Esophagus (tissue), 2 donors: ENCODE results near the gene TENM4. TPM values are rescaled to one million over a fixed set of nuclear protein-coding genes. Genes with fewer than 3 reads are reported as not detected.

Source experiments
- H3K27ac ChIP-seq, 2 donors: one replicate each; pipeline ENCODE4 v1.5.1; 2013; ENCODE audit warnings: low read depth in 2 of 2, mild to moderate bottlenecking in 2 of 2, inconsistent platforms in 1 of 2, low read length in 1 of 2, moderate library complexity in 1 of 2
- H3K27me3 ChIP-seq, 2 donors: one replicate each; pipeline ENCODE4 v1.6.1; 2013; ENCODE audit warnings: low read length in 2 of 2, control low read depth in 1 of 2, mild to moderate bottlenecking in 1 of 2; ENCODE audit not compliant: insufficient read depth in 2 of 2, control insufficient read depth in 1 of 2
- H3K36me3 ChIP-seq, 2 donors: one replicate each; pipeline ENCODE4 v1.6.1; 2013; ENCODE audit warnings: low read length in 1 of 2; ENCODE audit not compliant: control insufficient read depth in 2 of 2, insufficient read depth in 2 of 2
- H3K4me1 ChIP-seq, 2 donors: one replicate each; pipeline ENCODE4 v1.6.1; 2013; ENCODE audit warnings: low read length in 1 of 2; ENCODE audit not compliant: control insufficient read depth in 2 of 2, insufficient read depth in 2 of 2
- H3K4me3 ChIP-seq, 2 donors: one replicate each; pipeline ENCODE4 v1.5.1; 2013; ENCODE audit warnings: low read length in 2 of 2, mild to moderate bottlenecking in 2 of 2, low read depth in 1 of 2, moderate library complexity in 1 of 2
- H3K9me3 ChIP-seq, 2 donors: one replicate each; pipeline ENCODE4 v1.6.1; 2013; ENCODE audit warnings: mild to moderate bottlenecking in 2 of 2, low read depth in 1 of 2, low read length in 1 of 2, moderate library complexity in 1 of 2; ENCODE audit not compliant: control insufficient read depth in 2 of 2, insufficient read depth in 1 of 2
- whole genome bisulfite sequencing, 2 donors: extraction: QIAGEN DNeasy Blood & Tissue Kit; methylation state at CpG; one replicate each; pipeline ENCODE4 v1.1.7; 2013; 5-methylcytosine and 5-hydroxymethylcytosine counted together
- polyA plus RNA-seq, 2 donors: library from polyadenylated mRNA; stranded (reverse); fragments of 200-250 nt; gene quantifications; one replicate each; pipeline ENCODE4 v1.2.3, GENCODE V29; 2013
- donor health status: healthy with polysubstance abuse.
- donor health status: Bipolar disorder and iron deficiency.

The TENM4 gene
- polyA plus RNA-seq, 2 donors: 1.3 to 4.1 TPM

DNA sequence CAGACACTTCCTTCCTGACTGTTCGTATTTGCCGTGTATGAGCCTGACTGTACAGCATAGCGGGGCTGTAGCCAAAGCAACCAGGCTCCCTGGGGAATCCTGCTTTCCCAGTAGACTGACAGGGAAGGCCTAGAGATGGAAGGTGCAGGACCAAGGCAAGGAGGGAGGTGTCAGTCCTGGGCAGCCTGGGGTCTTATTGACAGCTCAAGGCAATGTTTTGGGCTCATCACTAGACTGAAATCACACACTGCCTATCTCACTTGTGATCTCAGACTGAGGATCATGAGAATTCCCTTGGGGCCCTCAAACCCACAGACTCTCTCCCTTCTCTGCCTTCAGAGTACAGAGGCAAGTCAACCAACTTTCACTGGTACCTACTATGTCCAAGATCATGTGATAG lies 519.3 kb downstream of the TENM4 start:
- Histone ChIP-seq H3K4me1 (no peaks in the 10 kb centered on the region), H3K36me3 (peaks cover 0 to 2% of the 10 kb centered on the region in 2 donors), H3K27me3 (peaks cover 0 to 3% of the 10 kb centered on the region in 2 donors), H3K27ac (no peak overlapping the region), H3K9me3 (no peaks in the 10 kb centered on the region), H3K4me3 (no peak overlapping the region)
- WGBS, 2 donors: 80 to 89% methylated on average over 3 of the region's 3 CpGs

DNA sequence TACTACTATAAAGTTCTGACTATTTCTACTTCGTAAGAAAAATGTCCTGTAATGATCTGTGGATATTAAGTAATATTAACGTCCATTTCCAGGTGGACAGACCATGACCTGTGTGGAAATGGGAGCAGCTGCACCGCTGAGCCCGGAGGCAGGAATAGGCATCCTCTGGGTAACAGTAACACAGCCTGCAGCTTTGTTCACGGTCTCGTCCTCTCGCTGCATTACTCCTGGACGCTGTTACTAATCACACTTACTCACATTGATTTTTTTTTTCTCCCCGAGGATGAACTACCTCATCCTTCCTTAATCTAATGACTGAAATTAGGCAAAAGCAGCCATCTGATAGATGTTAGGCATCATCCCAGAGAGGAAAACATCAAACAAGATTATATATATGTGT lies 520.5 kb downstream of the TENM4 start:
- 76 to 82% methylated on average over 9 of the region's 9 CpGs for WGBS, 2 donors
- Histone ChIP-seq H3K27me3 (peaks cover 0 to 3% of the 10 kb centered on the region in 2 donors), H3K36me3 (peaks cover 0 to 2% of the 10 kb centered on the region in 2 donors), H3K9me3 (no peaks in the 10 kb centered on the region), H3K4me1 (no peaks in the 10 kb centered on the region), H3K4me3 (no peak overlapping the region), H3K27ac (no peak overlapping the region)

DNA sequence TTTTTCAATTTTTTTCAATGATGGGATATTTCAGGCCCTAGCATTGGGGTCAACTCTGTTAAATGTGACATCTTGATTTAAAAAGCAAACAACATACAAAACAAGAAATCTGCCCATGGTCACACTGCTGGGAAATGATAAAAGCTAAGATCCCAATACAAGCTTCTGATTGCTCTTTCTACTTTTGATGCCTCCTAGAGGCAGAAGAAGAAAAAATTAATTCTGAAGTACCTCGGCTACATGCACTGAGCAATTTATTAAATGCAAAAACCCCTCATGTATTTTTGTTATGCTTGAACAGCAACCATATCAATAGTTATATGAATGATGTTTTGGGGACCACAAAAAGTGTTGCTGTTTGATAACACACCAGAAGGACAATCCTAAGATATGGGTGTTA lies 524.1 kb downstream of the TENM4 start:
- Histone ChIP-seq H3K27ac (no peak overlapping the region), H3K9me3 (no peaks in the 10 kb centered on the region), H3K4me1 (no peaks in the 10 kb centered on the region), H3K4me3 (no peak overlapping the region), H3K27me3 (peaks cover 0 to 3% of the 10 kb centered on the region in 2 donors), H3K36me3 (no peaks in the 10 kb centered on the region)
- 84 to 89% methylated on average over 1 of the region's 1 CpG for WGBS, 2 donors

DNA sequence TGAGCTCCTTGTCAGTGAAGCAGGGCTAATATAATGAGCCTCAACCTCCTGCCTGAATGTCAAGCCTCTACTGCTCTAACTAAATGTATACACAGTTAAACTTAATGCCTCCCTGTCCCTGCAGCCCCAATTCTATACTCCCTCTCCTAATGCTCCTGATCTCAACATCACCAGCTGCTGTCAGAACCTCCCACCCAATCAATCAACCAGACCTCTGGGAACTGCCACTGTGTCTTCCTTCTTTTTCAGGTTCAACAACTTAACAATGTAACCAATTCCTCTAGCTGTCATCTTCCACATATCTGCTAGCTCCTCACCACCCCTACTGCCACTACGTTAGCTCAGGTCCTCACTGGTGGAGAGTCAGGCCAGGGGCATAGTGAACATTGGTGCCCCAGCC lies 526.3 kb downstream of the TENM4 start:
- Histone ChIP-seq H3K4me3 (no peak overlapping the region), H3K27ac (no peak overlapping the region), H3K4me1 (no peaks in the 10 kb centered on the region), H3K27me3 (no peaks in the 10 kb centered on the region), H3K36me3 (no peaks in the 10 kb centered on the region), H3K9me3 (no peaks in the 10 kb centered on the region)
- WGBS, 2 donors: 37 to 48% methylated on average over 1 of the region's 1 CpG

DNA sequence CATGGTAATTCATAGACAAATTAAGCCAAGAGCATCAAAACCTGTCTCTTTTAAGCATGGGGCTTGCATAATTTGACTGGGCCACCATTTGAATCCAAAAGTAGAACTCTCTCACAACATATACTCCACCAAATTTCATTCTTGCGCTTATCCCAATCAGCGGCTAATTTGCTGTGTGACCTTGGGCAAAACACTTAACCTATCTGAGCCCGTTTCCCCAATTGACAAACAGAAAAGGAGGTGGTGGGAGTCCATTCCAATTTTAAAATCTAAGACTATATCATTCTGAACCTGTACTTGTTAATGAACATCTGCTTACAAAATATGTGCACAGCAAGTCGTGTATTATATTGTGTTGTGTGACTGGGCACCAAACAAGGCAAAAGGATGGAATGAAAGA lies 528.1 kb downstream of the TENM4 start:
- no peaks in the 10 kb centered on the region for H3K4me1 ChIP-seq
- no peaks in the 10 kb centered on the region for H3K27me3 ChIP-seq
- H3K36me3 ChIP-seq: no peaks in the 10 kb centered on the region
- H3K9me3 ChIP-seq: no peaks in the 10 kb centered on the region
- H3K4me3 ChIP-seq: no peak overlapping the region
- no peak overlapping the region for H3K27ac ChIP-seq
- 87 to 94% methylated on average over 4 of the region's 4 CpGs for WGBS, 2 donors

DNA sequence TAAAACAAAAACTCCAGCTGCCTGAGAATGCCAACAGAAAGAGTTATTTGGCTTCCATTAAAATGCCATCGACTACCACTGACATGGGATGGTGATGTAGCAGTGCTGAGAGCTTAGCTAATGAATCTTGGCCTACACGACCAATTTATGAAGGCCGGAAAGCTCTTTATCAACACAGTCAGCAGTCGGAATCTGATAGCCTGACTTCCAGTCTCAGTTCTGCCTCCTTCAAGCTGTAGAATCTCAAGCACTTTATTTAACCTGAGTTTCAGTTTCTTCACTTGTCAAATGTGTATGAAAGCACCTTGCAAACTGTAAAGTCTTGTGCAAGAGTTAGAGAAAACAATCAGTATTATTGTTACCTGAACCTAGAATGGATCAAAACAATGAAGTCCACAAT lies 530.5 kb downstream of the TENM4 start:
- no peaks in the 10 kb centered on the region for H3K36me3 ChIP-seq
- WGBS, 2 donors: 68 to 80% methylated on average over 4 of the region's 4 CpGs
- H3K27ac ChIP-seq: no peak overlapping the region
- no peaks in the 10 kb centered on the region for H3K27me3 ChIP-seq
- H3K9me3 ChIP-seq: peaks cover 0 to 2% of the 10 kb centered on the region in 2 donors
- H3K4me1 ChIP-seq: no peaks in the 10 kb centered on the region
- no peak overlapping the region for H3K4me3 ChIP-seq

DNA sequence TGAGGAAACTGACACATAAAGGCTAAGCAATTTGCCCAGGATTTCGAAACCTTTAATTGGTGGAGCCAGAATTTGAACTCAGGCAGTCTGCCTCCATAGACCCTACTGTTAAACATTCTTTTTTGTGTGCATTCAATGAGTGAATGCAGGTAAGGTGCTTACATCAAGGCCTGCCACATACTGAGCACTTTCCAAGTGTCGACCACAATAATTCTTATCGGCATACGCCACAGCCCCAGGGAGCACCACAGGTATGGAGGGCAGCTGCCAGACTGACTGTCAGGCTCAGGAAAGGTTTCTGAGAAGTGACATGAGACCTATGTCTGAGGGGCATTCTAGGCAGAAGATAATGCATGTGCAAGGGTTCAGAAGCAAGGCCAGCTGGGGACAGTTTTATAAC lies 531.4 kb downstream of the TENM4 start:
- Histone ChIP-seq H3K27ac (no peak overlapping the region), H3K36me3 (no peaks in the 10 kb centered on the region), H3K4me1 (no peaks in the 10 kb centered on the region), H3K27me3 (no peaks in the 10 kb centered on the region), H3K9me3 (peaks cover 0 to 2% of the 10 kb centered on the region in 2 donors), H3K4me3 (no peak overlapping the region)
- 95 to 96% methylated on average over 4 of the region's 4 CpGs for WGBS, 2 donors

DNA sequence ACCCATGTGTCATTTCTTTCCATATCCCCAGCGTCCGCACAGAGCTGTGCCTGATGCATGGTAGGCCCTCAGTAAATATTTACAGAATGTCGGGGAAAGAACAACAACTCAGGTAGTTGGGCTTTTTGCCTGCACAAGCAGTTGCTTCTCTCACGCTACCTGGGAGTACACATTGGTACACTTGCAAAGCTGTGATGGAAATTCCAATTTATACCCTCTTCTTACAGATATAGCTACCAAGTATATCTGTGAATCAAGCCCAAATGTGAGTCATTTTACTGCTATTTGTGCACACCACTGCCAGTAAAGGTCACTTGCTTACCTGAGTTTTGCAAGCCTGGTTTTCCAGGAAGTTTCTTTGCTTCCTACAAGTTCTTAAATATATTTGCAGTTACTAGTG lies 533.2 kb downstream of the TENM4 start:
- WGBS, 2 donors: 71 to 81% methylated on average over 4 of the region's 4 CpGs
- no peak overlapping the region for H3K4me3 ChIP-seq
- H3K4me1 ChIP-seq: no peaks in the 10 kb centered on the region
- no peaks in the 10 kb centered on the region for H3K27me3 ChIP-seq
- H3K27ac ChIP-seq: no peak overlapping the region
- H3K36me3 ChIP-seq: no peaks in the 10 kb centered on the region
- H3K9me3 ChIP-seq: peaks cover 0 to 2% of the 10 kb centered on the region in 2 donors

DNA sequence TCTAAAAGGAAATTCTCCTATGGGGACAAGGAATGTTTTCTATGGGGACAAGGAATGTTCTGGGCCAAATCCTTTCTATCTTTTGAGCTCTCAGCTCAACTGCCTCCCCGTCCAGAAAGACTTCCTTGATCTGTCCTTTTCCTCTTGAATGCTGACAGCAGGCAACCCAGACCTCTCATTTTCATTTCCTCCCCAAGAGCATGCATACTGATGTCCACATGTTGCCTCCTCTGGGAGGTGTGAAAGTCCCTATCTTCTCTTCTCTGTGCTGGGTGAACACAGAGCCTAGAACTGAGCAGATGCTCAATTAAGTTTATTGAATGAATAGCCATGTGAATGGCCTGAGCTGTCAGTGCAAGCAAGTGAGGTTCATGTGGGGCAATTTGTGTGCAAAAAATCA lies 534.3 kb downstream of the TENM4 start:
- H3K9me3 ChIP-seq: peaks cover 0 to 2% of the 10 kb centered on the region in 2 donors
- no peaks in the 10 kb centered on the region for H3K36me3 ChIP-seq
- WGBS, 2 donors: 52 to 69% methylated on average over 1 of the region's 1 CpG
- H3K27me3 ChIP-seq: no peaks in the 10 kb centered on the region
- no peaks in the 10 kb centered on the region for H3K4me1 ChIP-seq
- no peak overlapping the region for H3K27ac ChIP-seq
- H3K4me3 ChIP-seq: no peak overlapping the region

DNA sequence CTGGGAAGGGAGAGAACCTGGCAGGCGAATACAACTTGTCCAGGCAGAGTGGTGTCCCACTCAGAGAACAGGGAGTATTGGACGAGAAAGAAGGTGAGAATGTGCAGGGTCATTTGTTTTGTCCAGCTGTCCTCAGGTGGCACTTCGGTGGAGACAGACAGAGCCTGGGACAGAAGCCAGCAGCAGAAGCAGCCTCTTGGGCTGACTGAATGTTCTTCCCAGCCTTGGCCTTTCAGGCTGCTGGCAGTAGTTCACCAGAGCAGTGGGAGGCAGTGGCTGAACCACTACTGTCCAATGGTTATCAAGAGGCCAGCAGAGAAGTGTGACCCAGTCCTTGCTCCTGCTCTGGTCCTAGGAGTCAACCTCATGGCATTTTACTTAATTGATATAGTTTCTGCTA lies 535.1 kb downstream of the TENM4 start:
- Histone ChIP-seq H3K9me3 (peaks cover 0 to 2% of the 10 kb centered on the region in 2 donors), H3K36me3 (no peaks in the 10 kb centered on the region), H3K27me3 (no peaks in the 10 kb centered on the region), H3K27ac (no peak overlapping the region), H3K4me3 (no peak overlapping the region), H3K4me1 (no peaks in the 10 kb centered on the region)
- WGBS, 2 donors: 55 to 82% methylated on average over 3 of the region's 3 CpGs
